Activated CD4-positive, alpha-beta T cell treated with anti-CD3 and anti-CD28 coated beads, Interleukin-2, Interleukin-6, amounts not matched to agents 100 ng/mL and 50 ng/mL, durations not matched to agents 16 hours and 8 hours (primary cell): Measurements from ENCODE around the gene RND3.

ENCODE experiments used
- DNase-seq: peaks from one replicate; pipeline ENCODE4 v3.0.0-alpha.2; 2020

The RND3 gene

GRCh38 chr2:150431561-150432311 lies 55.7 kb downstream of the RND3 start:
- no peak for DNase-seq

GRCh38 chr2:150429384-150429961 lies 58.0 kb downstream of the RND3 start:
- no peak for DNase-seq

GRCh38 chr2:150428641-150429040 lies 58.8 kb downstream of the RND3 start:
- no peak for DNase-seq

GRCh38 chr2:150427298-150427697 lies 60.2 kb downstream of the RND3 start:
- DNase-seq = no peak

- no peak for DNase-seq
These were observed 60.7 kb downstream of the RND3 start for GRCh38 chr2:150426724-150427123.

GRCh38 chr2:150426315-150426714 lies 61.2 kb downstream of the RND3 start:
- DNase-seq = no peak

- DNase-seq = no peak
These were observed 62.1 kb downstream of the RND3 start for GRCh38 chr2:150425121-150425955.

GRCh38 chr2:150424406-150424805 lies 63.1 kb downstream of the RND3 start:
- DNase-seq = no peak

GRCh38 chr2:150421126-150421651 lies 66.3 kb downstream of the RND3 start:
- no peak for DNase-seq

- no peak for DNase-seq
These were observed 68.6 kb downstream of the RND3 start for GRCh38 chr2:150418916-150419315.
